GM19099 (cell line): Measurements from ENCODE around the gene NCKAP5.

Source experiments
- POLR2A ChIP-seq: IDR thresholded peaks from 3 replicates; pipeline ENCODE4 v1.6.1; 2011; ENCODE audit warnings: low read depth; ENCODE audit not compliant: insufficient read length; ENCODE audit errors: extremely low read depth

NCKAP5 gene

GRCh38 chr2:132654968-132655367 lies 913.3 kb downstream of the NCKAP5 start:
- no peak for TF ChIP-seq POLR2A

GRCh38 chr2:132654335-132654734 lies 913.9 kb downstream of the NCKAP5 start:
- no peak for TF ChIP-seq POLR2A

- no peak for TF ChIP-seq POLR2A
Observed at GRCh38 chr2:132652474-132652873, 915.8 kb downstream of the NCKAP5 start.

- TF ChIP-seq POLR2A = no peak
Observed at GRCh38 chr2:132651115-132652045, 916.9 kb downstream of the NCKAP5 start.

GRCh38 chr2:132646540-132647108 lies 921.6 kb downstream of the NCKAP5 start:
- TF ChIP-seq POLR2A = no peak

- TF ChIP-seq POLR2A = no peak
Observed at GRCh38 chr2:132645722-132646539, 922.3 kb downstream of the NCKAP5 start.

GRCh38 chr2:132645176-132645575 lies 923.1 kb downstream of the NCKAP5 start:
- no peak for TF ChIP-seq POLR2A

- no peak for TF ChIP-seq POLR2A
Observed at GRCh38 chr2:132642415-132642814, 925.8 kb downstream of the NCKAP5 start.

GRCh38 chr2:132641819-132642218 lies 926.4 kb downstream of the NCKAP5 start:
- no peak for TF ChIP-seq POLR2A

GRCh38 chr2:132640116-132640515 lies 928.1 kb downstream of the NCKAP5 start:
- TF ChIP-seq POLR2A = no peak

- TF ChIP-seq POLR2A = no peak
Observed at GRCh38 chr2:132638313-132639040, 929.8 kb downstream of the NCKAP5 start.

- TF ChIP-seq POLR2A = no peak
Observed at GRCh38 chr2:132636346-132636745, 931.9 kb downstream of the NCKAP5 start.

- no peak for TF ChIP-seq POLR2A
Observed at GRCh38 chr2:132633635-132634034, 934.6 kb downstream of the NCKAP5 start.

- no peak for TF ChIP-seq POLR2A
Observed at GRCh38 chr2:132632000-132632649, 936.1 kb downstream of the NCKAP5 start.
